Psoas muscle (tissue), 8 donors: Measurements from ENCODE around the gene IGSF11. TPM values are rescaled to one million over a fixed set of nuclear protein-coding genes. Genes with fewer than 3 reads are reported as not detected.

Source experiments
- ATAC-seq, 4 donors: fragments of 200-7000 bp; cut with Tn5 transposase; one replicate each; pipeline ENCODE4 v1.9.1; 2020; ENCODE audit warnings: moderate library complexity in 3 of 4, mild to moderate bottlenecking in 2 of 4
- DNase-seq, 2 donors: peaks; one replicate each; pipeline ENCODE4 v3.0.0-alpha.2; 2020
- H3K27ac ChIP-seq: fragments of 200-600 bp; one replicate; pipeline ENCODE4 v1.8.0; 2022
- H3K27me3 ChIP-seq, 3 donors: fragments of 200-600 bp in 1 of 3; one replicate each; pipeline versions ENCODE4 v1.6.1 to v1.8.0; 2013 to 2022; ENCODE audit warnings: low read length in 2 of 3, mild to moderate bottlenecking in 2 of 3, moderate library complexity in 1 of 3; ENCODE audit not compliant: insufficient read depth in 3 of 3
- H3K36me3 ChIP-seq, 2 donors: fragments of 200-600 bp in 1 of 2; one replicate each; pipeline versions ENCODE4 v1.6.1 to v1.8.0; 2013 to 2022; ENCODE audit warnings: low read depth in 1 of 2, mild to moderate bottlenecking in 1 of 2, moderate library complexity in 1 of 2; ENCODE audit not compliant: insufficient read depth in 1 of 2
- H3K4me1 ChIP-seq: fragments of 200-600 bp; one replicate; pipeline ENCODE4 v1.8.0; 2022
- H3K4me3 ChIP-seq: fragments of 200-600 bp; one replicate; pipeline ENCODE4 v1.8.0; 2022; ENCODE audit warnings: mild to moderate bottlenecking
- H3K9me3 ChIP-seq: fragments of 200-600 bp; one replicate; pipeline ENCODE4 v1.8.0; 2022
- CTCF ChIP-seq: fragments of 200-600 bp; IDR thresholded peaks from one replicate; pipeline ENCODE4 v1.8.0; 2022; ENCODE audit warnings: antibody characterized with exemption
- WGBS, 3 donors: extraction: QIAGEN DNeasy Blood & Tissue Kit; methylation state at CpG; one replicate each; pipeline versions ENCODE4 v1.1.6 to v1.1.7; 2013; 5-methylcytosine and 5-hydroxymethylcytosine counted together
- intact Hi-C, 2 donors: fragments of 100-400 bp; cut with DNase I; formaldehyde crosslinking; loops; one replicate each; pipeline versions ENCODE4 v1.11.0 to v1.14.2; 2022
- polyA plus RNA-seq, 3 donors: library from polyadenylated mRNA; stranded (reverse); fragments of 200-250 nt; gene quantifications; one replicate each; pipeline ENCODE4 v1.2.3, GENCODE V29; 2013
- total RNA-seq, 4 donors: library from RNA; stranded (reverse); fragmentation: NEBNext Ultra II Directional in 2 of 4; extraction: Animal tissue kit (Norgen Biotek cat#: 25700) in 2 of 4; gene quantifications; one replicate each; pipeline versions ENCODE4 v1.2.1 to v1.2.4, GENCODE V29; 2021 to 2023
- donor health status: healthy with polysubstance abuse.
- donor health status: DM: no; HTN: no; CAD: no; lungs with moderate emphysema.
- donor health status: Bipolar disorder and iron deficiency.
- donor health status: healthy.
- donor health status: DM: yes; HTN: yes; CAD: no.
- donor health status: DM: no; HTN: no; CAD: no.
- donor health status: DM: no; HTN: no; CAD: no.
- donor health status: DM: yes; HTN: yes; CAD: no.

IGSF11 gene
- total and polyA plus RNA-seq, 7 donors: 0.23 to 8.5 (median 4.3) TPM

DNA sequence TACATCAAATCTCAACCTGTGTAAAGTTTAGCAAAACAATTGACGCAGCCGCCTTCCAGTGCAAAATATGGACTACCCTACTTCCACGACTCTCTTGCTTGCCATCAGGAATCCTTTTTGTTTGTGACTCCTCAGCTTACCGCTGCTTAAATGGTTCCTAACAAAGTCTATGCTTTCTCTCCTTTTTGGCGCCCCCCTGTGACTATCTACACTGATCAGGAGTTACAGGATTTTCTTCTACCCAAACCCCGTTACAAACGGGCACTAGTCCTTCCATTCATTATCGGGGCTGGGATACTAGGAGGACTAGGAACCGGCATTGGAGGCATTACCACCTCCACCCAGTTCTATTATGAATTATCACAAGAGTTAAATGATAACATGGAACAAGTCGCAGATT, 184.0 kb downstream of the IGSF11 start:
- Histone ChIP-seq H3K9me3 (no peaks in the 10 kb centered on the region), H3K36me3 (no peaks in the 10 kb centered on the region), H3K4me1 (no peaks in the 10 kb centered on the region), H3K27me3 (no peaks in the 10 kb centered on the region), H3K4me3 (no peak overlapping the region), H3K27ac (no peak overlapping the region)
- WGBS, 3 donors: 82 to 86% (median 86%) methylated on average over 10 of the region's 10 CpGs
- ATAC-seq: no peak
- TF ChIP-seq CTCF: no peak
- intact Hi-C loops: no loop called here
- DNase-seq: no peak

Other genes with a start within 250 kb of the IGSF11 start
- not detected for gene TEX55, start 111.3 kb upstream of the IGSF11 start, total RNA-seq
- under 1 TPM in 1 of 3 donors, not detected in 2; 0.05 TPM for gene TEX55, start 111.3 kb upstream of the IGSF11 start, polyA plus RNA-seq
- not detected for gene UPK1B, start 138.8 kb upstream of the IGSF11 start, total RNA-seq
- gene UPK1B, start 138.8 kb upstream of the IGSF11 start, polyA plus RNA-seq: under 1 TPM; 0.03 to 0.06 (median 0.05) TPM
- 1 to 10 TPM; 5.4 to 7.8 (median 6.9) TPM for gene B4GALT4, start 206.0 kb upstream of the IGSF11 start, total RNA-seq
- gene B4GALT4, start 206.0 kb upstream of the IGSF11 start, polyA plus RNA-seq: 10 to 100 TPM in 1 of 3 donors, 1 to 10 TPM in 2; 3.2 to 12.7 (median 5.7) TPM